ENCODE measurements around the gene MBP. TPM values are rescaled to one million over a fixed set of nuclear protein-coding genes. Genes with fewer than 3 reads are reported as not detected.

Gene MBP
- total RNA-seq, 4 donors from 2014 or later: 18.1 to 58.8 (median 30.6) TPM

- TF ChIP-seq CTCF (IDR thresholded peaks at IDR 0.05; ENCODE audit: low read depth): no peak
These were observed 78.8 kb downstream of the MBP start for GRCh38 chr18:77053616-77054287.

GRCh38 chr18:77052983-77053309 lies 79.6 kb downstream of the MBP start:
- no peak for TF ChIP-seq CTCF (IDR thresholded peaks at IDR 0.05; ENCODE audit: low read depth)

GRCh38 chr18:77052297-77052982 lies 80.1 kb downstream of the MBP start:
- TF ChIP-seq CTCF (IDR thresholded peaks at IDR 0.05; ENCODE audit: low read depth): no peak

GRCh38 chr18:77051581-77052296 lies 80.8 kb downstream of the MBP start:
- TF ChIP-seq CTCF (IDR thresholded peaks at IDR 0.05; ENCODE audit: low read depth): no peak

- no peak for TF ChIP-seq CTCF (IDR thresholded peaks at IDR 0.05; ENCODE audit: low read depth)
These were observed 82.6 kb downstream of the MBP start for GRCh38 chr18:77049938-77050337.

GRCh38 chr18:77047803-77048419 lies 84.7 kb downstream of the MBP start:
- TF ChIP-seq CTCF (IDR thresholded peaks at IDR 0.05; ENCODE audit: low read depth): no peak

GRCh38 chr18:77046994-77047393 lies 85.6 kb downstream of the MBP start:
- no peak for TF ChIP-seq CTCF (IDR thresholded peaks at IDR 0.05; ENCODE audit: low read depth)
